Spleen (tissue), 7 donors: ENCODE data around the gene IRS2.

Experiments used
- POLR2A ChIP-seq, 3 donors: fragments of 450-650 bp; IDR thresholded peaks; one replicate each; pipeline ENCODE4 v1.5.1; 2017; ENCODE audit warnings: antibody characterized with exemption in 3 of 3, mild to moderate bottlenecking in 1 of 3
- POLR2AphosphoS5 ChIP-seq, 3 donors: sonication (generic); formaldehyde crosslinking; IDR thresholded peaks; one replicate each; pipeline ENCODE4 v1.5.1; 2017; ENCODE audit warnings: antibody characterized with exemption in 3 of 3
- TF ChIP-seq, protein P1 (sequence below), 11 experiments: fragments of 200-600 bp in 7 of 11; fragments of 450-650 bp in 4 of 11; sonication (generic) in 4 of 11; IDR thresholded peaks in 8 of 11; conservative IDR thresholded peaks in 3 of 11; 1 replicate in 7 of 11; 2 replicates in 4 of 11; pipeline versions ENCODE4 v1.4.0 to v1.8.0; 2016 to 2021; ENCODE audit warnings: antibody characterized with exemption in 11 of 11, inconsistent platforms in 4 of 11, mild to moderate bottlenecking in 1 of 11
- donor health status: DM: no; HTN: no; CAD: no; lungs with moderate emphysema.
- donor health status: DM: no; HTN: no; CAD: no.
- donor health status: DM: no; HTN: no; CAD: no.

DNA sequence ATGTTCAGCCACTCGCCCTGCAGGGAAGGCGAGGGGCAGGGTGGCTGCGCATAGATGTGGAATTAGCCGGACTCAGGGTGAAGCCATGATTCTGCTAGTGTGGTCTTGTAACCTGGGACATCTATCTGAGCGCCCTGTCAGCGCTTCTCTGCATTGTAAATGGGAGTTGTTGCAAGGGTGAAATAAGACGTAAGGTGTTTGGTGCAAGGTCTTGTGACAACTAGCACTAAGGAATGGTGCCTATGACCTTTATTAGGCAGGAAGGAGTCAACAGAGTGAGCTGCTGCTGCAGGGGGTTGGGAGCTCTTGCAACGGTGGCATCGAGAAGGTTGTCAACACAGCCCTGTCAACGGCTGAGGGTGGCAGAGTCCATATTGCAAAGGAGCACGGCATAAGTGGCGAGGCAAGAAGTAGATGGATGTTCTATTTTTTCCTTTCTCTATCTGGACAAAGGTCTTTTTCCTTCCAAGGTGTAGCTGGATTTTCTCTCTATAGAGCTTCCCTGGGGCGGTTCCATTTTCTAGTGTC lies 49.3 kb downstream of the IRS2 start:
- TF ChIP-seq, protein P1, sequence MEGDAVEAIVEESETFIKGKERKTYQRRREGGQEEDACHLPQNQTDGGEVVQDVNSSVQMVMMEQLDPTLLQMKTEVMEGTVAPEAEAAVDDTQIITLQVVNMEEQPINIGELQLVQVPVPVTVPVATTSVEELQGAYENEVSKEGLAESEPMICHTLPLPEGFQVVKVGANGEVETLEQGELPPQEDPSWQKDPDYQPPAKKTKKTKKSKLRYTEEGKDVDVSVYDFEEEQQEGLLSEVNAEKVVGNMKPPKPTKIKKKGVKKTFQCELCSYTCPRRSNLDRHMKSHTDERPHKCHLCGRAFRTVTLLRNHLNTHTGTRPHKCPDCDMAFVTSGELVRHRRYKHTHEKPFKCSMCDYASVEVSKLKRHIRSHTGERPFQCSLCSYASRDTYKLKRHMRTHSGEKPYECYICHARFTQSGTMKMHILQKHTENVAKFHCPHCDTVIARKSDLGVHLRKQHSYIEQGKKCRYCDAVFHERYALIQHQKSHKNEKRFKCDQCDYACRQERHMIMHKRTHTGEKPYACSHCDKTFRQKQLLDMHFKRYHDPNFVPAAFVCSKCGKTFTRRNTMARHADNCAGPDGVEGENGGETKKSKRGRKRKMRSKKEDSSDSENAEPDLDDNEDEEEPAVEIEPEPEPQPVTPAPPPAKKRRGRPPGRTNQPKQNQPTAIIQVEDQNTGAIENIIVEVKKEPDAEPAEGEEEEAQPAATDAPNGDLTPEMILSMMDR (IDR thresholded peaks at IDR 0.05 in 8 of 11, conservative IDR thresholded peaks at IDR 0.05 in 3 of 11): no peak
- TF ChIP-seq POLR2AphosphoS5 (IDR thresholded peaks at IDR 0.05) (no peak), POLR2A (IDR thresholded peaks at IDR 0.05) (no peak)
